IPS DF 6.9 (cell line): ENCODE data around the gene PI4KA.
"Not testable (repeated sequence)": the region's sequence is repeated elsewhere in the genome, so short reads cannot be mapped to it uniquely, and the experiment has no call there.

Source experiments
- DNase-seq: peaks from one replicate; pipeline ENCODE4 v3.0.0-alpha.2; 2013; ENCODE audit warnings: low read depth, low spot score
- H3K27ac ChIP-seq: one replicate; pipeline ENCODE4 v1.5.1; 2013; ENCODE audit warnings: low read length, control low read depth
- H3K27me3 ChIP-seq: 2 replicates; pipeline ENCODE4 v1.6.1; 2013; ENCODE audit warnings: mild to moderate bottlenecking, low read length; ENCODE audit not compliant: control insufficient read depth, insufficient read depth
- H3K36me3 ChIP-seq: 2 replicates; pipeline ENCODE4 v1.6.1; 2013; ENCODE audit warnings: low read length; ENCODE audit not compliant: control insufficient read depth, insufficient read depth
- H3K4me1 ChIP-seq: 2 replicates; pipeline ENCODE4 v1.6.1; 2013; ENCODE audit warnings: low read length; ENCODE audit not compliant: control insufficient read depth, insufficient read depth
- H3K4me3 ChIP-seq: 2 replicates; pipeline ENCODE4 v1.5.1; 2013; ENCODE audit warnings: mild to moderate bottlenecking, low read length
- H3K9me3 ChIP-seq: 2 replicates; pipeline ENCODE4 v1.6.1; 2013; ENCODE audit warnings: low read length, inconsistent platforms; ENCODE audit not compliant: control insufficient read depth, insufficient read depth
- WGBS: extraction: QIAGEN DNeasy Blood & Tissue Kit; methylation state at CpG from one replicate; pipeline ENCODE4 v1.1.7; 2013; ENCODE audit warnings: mixed read lengths, missing lambda C conversion rate; ENCODE audit not compliant: insufficient read length, insufficient coverage; 5-methylcytosine and 5-hydroxymethylcytosine counted together

PI4KA gene

GRCh38 chr22:20663137-20663828 is 195.3 kb downstream of the PI4KA start:
- no peak for DNase-seq
- Histone ChIP-seq H3K9me3 (no peaks in the 10 kb centered on the region), H3K27ac (no peak overlapping the region), H3K27me3 (no peaks in the 10 kb centered on the region), H3K4me3 (no peak overlapping the region), H3K4me1 (no peaks in the 10 kb centered on the region; the same call in 1 of the 2 replicates), H3K36me3 (no peaks in the 10 kb centered on the region)
- no CpG with 5 or more reads among the region's 1 CpG for WGBS

- not testable (repeated sequence) for H3K36me3 ChIP-seq, H3K27ac ChIP-seq, H3K9me3 ChIP-seq, DNase-seq, H3K4me3 ChIP-seq, H3K27me3 ChIP-seq, H3K4me1 ChIP-seq
- no CpG with 5 or more reads among the region's 4 CpGs for WGBS
Observed at GRCh38 chr22:20662524-20663036, 196.0 kb downstream of the PI4KA start.

GRCh38 chr22:20661473-20661872 is 197.1 kb downstream of the PI4KA start:
- H3K27ac ChIP-seq, result no peak overlapping the region
- no CpG with 5 or more reads among the region's 1 CpG for WGBS
- H3K4me1 ChIP-seq, result no peaks in the 10 kb centered on the region; the same call in 1 of the 2 replicates
- no peak overlapping the region for H3K4me3 ChIP-seq
- H3K9me3 ChIP-seq, result no peaks in the 10 kb centered on the region
- no peak for DNase-seq
- H3K27me3 ChIP-seq, result no peaks in the 10 kb centered on the region
- no peaks in the 10 kb centered on the region for H3K36me3 ChIP-seq

GRCh38 chr22:20660441-20661054 is 198.1 kb downstream of the PI4KA start:
- DNase-seq, result no peak
- Histone ChIP-seq H3K4me1 (no peaks in the 10 kb centered on the region; the same call in 1 of the 2 replicates), H3K4me3 (no peak overlapping the region), H3K9me3 (no peaks in the 10 kb centered on the region), H3K27me3 (no peaks in the 10 kb centered on the region), H3K36me3 (no peaks in the 10 kb centered on the region), H3K27ac (no peak overlapping the region)
- WGBS, result 100% methylated on average over 2 of the region's 6 CpGs

GRCh38 chr22:20659920-20660319 is 198.7 kb downstream of the PI4KA start:
- Histone ChIP-seq H3K4me3 (no peak overlapping the region), H3K27ac (no peak overlapping the region), H3K4me1 (no peaks in the 10 kb centered on the region; the same call in 1 of the 2 replicates), H3K27me3 (no peaks in the 10 kb centered on the region), H3K36me3 (no peaks in the 10 kb centered on the region), H3K9me3 (no peaks in the 10 kb centered on the region)
- no CpG with 5 or more reads among the region's 2 CpGs for WGBS
- no peak for DNase-seq

- WGBS, result no CpG with 5 or more reads among the region's 1 CpG
- no peak for DNase-seq
- H3K27ac ChIP-seq, result no peak overlapping the region
Observed at GRCh38 chr22:20659258-20659657, 199.4 kb downstream of the PI4KA start.

GRCh38 chr22:20658433-20659222 is 200.0 kb downstream of the PI4KA start:
- H3K27ac ChIP-seq, result no peak overlapping the region
- H3K27me3 ChIP-seq, result no peaks in the 10 kb centered on the region
- H3K9me3 ChIP-seq, result no peaks in the 10 kb centered on the region
- no peak for DNase-seq
- no peaks in the 10 kb centered on the region for H3K36me3 ChIP-seq
- WGBS, result over 99% methylated on average over 10 of the region's 11 CpGs
- no peak overlapping the region for H3K4me3 ChIP-seq
- no peaks in the 10 kb centered on the region; the same call in 1 of the 2 replicates for H3K4me1 ChIP-seq

More at GRCh38 chr22:20659258-20659657, 199.4 kb downstream of the PI4KA start:
- H3K36me3 ChIP-seq, result no peaks in the 10 kb centered on the region
- H3K4me1 ChIP-seq, result no peaks in the 10 kb centered on the region; the same call in 1 of the 2 replicates
- H3K9me3 ChIP-seq, result no peaks in the 10 kb centered on the region
- no peaks in the 10 kb centered on the region for H3K27me3 ChIP-seq
- no peak overlapping the region for H3K4me3 ChIP-seq

GRCh38 chr22:20657963-20658362 is 200.6 kb downstream of the PI4KA start:
- Histone ChIP-seq H3K4me3 (no peak overlapping the region), H3K27ac (no peak overlapping the region), H3K36me3 (no peaks in the 10 kb centered on the region), H3K4me1 (no peaks in the 10 kb centered on the region; the same call in 1 of the 2 replicates), H3K27me3 (no peaks in the 10 kb centered on the region), H3K9me3 (no peaks in the 10 kb centered on the region)
- 100% methylated on average over 3 of the region's 5 CpGs for WGBS
- no peak for DNase-seq
